CD8-positive, alpha-beta memory T cell (primary cell): ENCODE data around the gene LTF. TPM values are rescaled to one million over a fixed set of nuclear protein-coding genes. Genes with fewer than 3 reads are reported as not detected.

Experiments
- CTCF ChIA-PET: fragments of 350-600 bp; sonication (Branson Sonifier 250); formaldehyde crosslinking; loops from one replicate; lab custom pipeline; 2021; ENCODE audit warnings: antibody characterized with exemption; lab: Charles Lee
- POLR2A ChIA-PET: fragments of 350-600 bp; sonication (Branson Sonifier 250); formaldehyde crosslinking; loops from one replicate; lab custom pipeline; 2021; ENCODE audit warnings: antibody characterized with exemption; lab: Charles Lee
- DNase-seq, 5 donors: peaks; one replicate each; pipeline versions ENCODE4 v3.0.0 to v3.0.0-alpha.2; 2020 to 2022; ENCODE audit warnings: mixed read lengths in 1 of 5
- H3K27ac ChIP-seq: one replicate; pipeline ENCODE4 v1.7.0; 2013; ENCODE audit warnings: low read depth, mild to moderate bottlenecking, low read length, moderate library complexity
- H3K27me3 ChIP-seq: 2 replicates; pipeline ENCODE4 v1.7.0; 2013; ENCODE audit warnings: low read length, mild to moderate bottlenecking; ENCODE audit not compliant: insufficient read depth, poor library complexity, severe bottlenecking
- H3K36me3 ChIP-seq: 2 replicates; pipeline ENCODE4 v1.7.0; 2013; ENCODE audit warnings: mild to moderate bottlenecking, low read length, moderate library complexity; ENCODE audit not compliant: insufficient read depth
- H3K4me1 ChIP-seq: 2 replicates; pipeline ENCODE4 v1.7.0; 2013; ENCODE audit warnings: mild to moderate bottlenecking, low read length, moderate library complexity; ENCODE audit not compliant: insufficient read depth
- H3K4me3 ChIP-seq: 2 replicates; pipeline ENCODE4 v1.7.0; 2013; ENCODE audit warnings: mild to moderate bottlenecking, low read length
- H3K9me3 ChIP-seq: 2 replicates; pipeline ENCODE4 v1.7.0; 2013; ENCODE audit warnings: mild to moderate bottlenecking, low read length
- H3K27ac Mint-ChIP-seq, 8 donors: one replicate each; pipeline ENCODE4 v1.8.0; 2020 to 2021; ENCODE audit warnings: mixed read lengths in 8 of 8, mild to moderate bottlenecking in 6 of 8, inconsistent platforms in 3 of 8, moderate library complexity in 3 of 8
- H3K27me3 Mint-ChIP-seq, 2 donors: one replicate each; pipeline ENCODE4 v1.8.0; 2020 to 2021; ENCODE audit warnings: mixed read lengths in 2 of 2, mild to moderate bottlenecking in 1 of 2, moderate library complexity in 1 of 2
- H3K36me3 Mint-ChIP-seq, 3 donors: one replicate each; pipeline ENCODE4 v1.8.0; 2020 to 2021; ENCODE audit warnings: mixed read lengths in 3 of 3, inconsistent platforms in 1 of 3, mild to moderate bottlenecking in 1 of 3
- H3K4me1 Mint-ChIP-seq, 3 donors: one replicate each; pipeline ENCODE4 v1.8.0; 2020 to 2021; ENCODE audit warnings: mixed read lengths in 3 of 3, inconsistent platforms in 1 of 3, mild to moderate bottlenecking in 1 of 3
- H3K4me3 Mint-ChIP-seq, 7 donors: one replicate each; pipeline ENCODE4 v1.8.0; 2020 to 2021; ENCODE audit warnings: mixed read lengths in 7 of 7, mild to moderate bottlenecking in 6 of 7, moderate library complexity in 4 of 7, inconsistent platforms in 2 of 7
- H3K9me3 Mint-ChIP-seq, 5 donors: one replicate each; pipeline ENCODE4 v1.8.0; 2020 to 2022; ENCODE audit warnings: mixed read lengths in 5 of 5, mild to moderate bottlenecking in 3 of 5, moderate library complexity in 2 of 5, inconsistent platforms in 1 of 5
- polyA plus RNA-seq: library from polyadenylated mRNA; unstranded; fragments of 300-500 nt; fragmentation: Illumina TruSeq; gene quantifications from one replicate; pipeline ENCODE4 v1.2.3, GENCODE V29; 2021
- total RNA-seq, 2 experiments: library from RNA; stranded (reverse); gene quantifications; one replicate each; pipeline ENCODE4 v1.2.3, GENCODE V29; 2021

The LTF gene
- total RNA-seq: not detected
- not detected for polyA plus RNA-seq

DNA sequence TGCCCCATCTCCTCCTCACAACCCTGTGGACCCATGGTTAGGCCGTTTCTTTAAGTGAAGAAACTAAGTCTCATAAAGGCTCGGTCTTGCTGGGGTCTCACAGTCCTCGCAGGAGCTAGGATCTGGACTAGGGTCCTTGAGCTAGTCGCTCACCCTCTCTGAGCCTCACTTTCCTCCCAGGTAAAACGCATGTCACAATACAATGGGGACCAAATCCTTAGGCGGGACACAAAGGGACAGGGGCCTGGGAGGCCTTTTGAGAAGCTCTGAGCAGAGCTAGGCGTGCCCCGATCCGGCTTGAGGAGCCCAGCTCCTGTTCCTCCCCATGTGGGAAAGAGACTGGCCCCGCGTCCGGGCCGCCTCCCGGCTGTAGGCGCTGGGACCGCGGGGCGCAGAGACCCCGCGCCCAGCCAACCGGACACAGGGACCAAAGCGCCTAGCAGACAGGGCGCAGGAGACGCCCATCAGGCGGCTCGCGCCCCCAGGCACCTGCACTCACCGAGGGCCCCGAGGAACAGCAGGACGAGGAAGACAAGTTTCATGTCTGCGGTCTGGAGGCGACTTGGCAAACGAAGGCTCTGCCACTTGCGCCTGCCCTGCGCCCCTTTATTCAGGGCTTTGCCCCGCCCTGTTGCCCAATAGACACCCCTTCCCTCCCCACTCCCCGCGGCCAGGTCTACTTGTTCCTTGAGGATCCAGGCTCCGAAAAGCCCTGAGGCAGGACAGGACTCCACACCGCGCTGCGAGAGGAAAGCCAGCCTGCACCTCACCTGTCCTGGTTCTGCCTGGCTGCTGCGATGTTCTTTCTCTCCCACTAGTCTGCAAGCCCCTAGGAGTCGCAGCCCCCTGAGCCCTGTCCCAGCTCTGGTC lies at the start of gene LTF:
TSS of gene LTF (minus strand) at position 580 of the 870 bp plus-strand sequence. CDS start at position 542, 38 bp downstream.
- no peak within 1 kb of the TSS for H3K4me3 Mint-ChIP-seq
- H3K36me3 ChIP-seq: no peaks in the 10 kb centered on the region
- ChIA-PET CTCF (no interaction called here), POLR2A (no interaction called here)
- H3K36me3 Mint-ChIP-seq: peaks cover 0 to 4% (median 0%) of the 10 kb centered on the region in 3 donors
- peaks cover 0 to 5% (median 2%) of the 10 kb centered on the region in 5 donors for H3K9me3 Mint-ChIP-seq
- H3K27me3 ChIP-seq: peaks cover 30% of the 10 kb centered on the region
- H3K4me1 ChIP-seq: no peaks in the 10 kb centered on the region
- H3K27ac ChIP-seq: no peak within 1 kb of the TSS
- no peak for DNase-seq
- no peaks in the 10 kb centered on the region for H3K9me3 ChIP-seq
- peaks cover 0 to 4% (median 0%) of the 10 kb centered on the region in 3 donors for H3K4me1 Mint-ChIP-seq
- H3K27ac Mint-ChIP-seq: no peak within 1 kb of the TSS
- H3K27me3 Mint-ChIP-seq: peaks cover 41 to 61% of the 10 kb centered on the region in 2 donors
- H3K4me3 ChIP-seq: no peak within 1 kb of the TSS

DNA sequence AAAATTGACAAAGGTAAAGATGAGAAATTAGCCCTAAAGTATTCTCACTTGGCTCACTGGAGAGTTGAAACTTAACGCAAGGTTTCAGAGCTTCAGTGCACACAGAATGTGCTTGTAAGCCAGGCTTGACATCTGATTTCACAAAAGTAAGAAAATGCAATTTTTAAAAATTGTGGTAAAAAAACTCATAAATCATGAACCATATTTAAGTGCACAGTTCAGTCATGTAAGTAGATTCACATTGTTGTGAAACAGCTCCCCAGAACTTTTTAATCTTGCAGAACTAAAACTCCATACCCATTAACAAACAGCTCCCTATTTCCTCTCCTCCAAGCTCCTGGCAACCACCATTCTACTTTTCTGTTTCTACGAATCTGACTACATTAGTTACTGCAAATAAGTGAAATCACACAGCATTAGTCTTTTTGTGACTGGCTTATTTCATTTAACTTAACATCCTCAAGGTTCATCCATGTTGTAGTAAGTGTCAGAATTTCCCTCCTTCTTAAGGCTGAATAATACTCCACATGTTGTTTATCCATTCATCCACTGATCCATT lies 47.6 kb upstream of the LTF start:
- Histone ChIP-seq H3K4me1 (no peaks in the 10 kb centered on the region), H3K4me3 (no peak overlapping the region), H3K27me3 (no peaks in the 10 kb centered on the region), H3K27ac (no peak overlapping the region), H3K9me3 (no peaks in the 10 kb centered on the region), H3K36me3 (no peaks in the 10 kb centered on the region)
- Mint-ChIP-seq H3K9me3 (no peaks in the 10 kb centered on the region), H3K4me3 (no peak overlapping the region), H3K4me1 (peaks cover 0 to 12% (median 0%) of the 10 kb centered on the region in 3 donors), H3K27ac (peak overlapping the region in 1 of 8 donors; percentile 63), H3K27me3 (peaks cover 3 to 7% of the 10 kb centered on the region in 2 donors), H3K36me3 (peaks cover 0 to 2% (median 0%) of the 10 kb centered on the region in 3 donors)
- POLR2A ChIA-PET: no interaction called here
- CTCF ChIA-PET: interaction anchor here (0.7 kb wide), 1 partner anchor 630 kb away, joined by 3 read pairs; no protein-coding TSS in a partner anchor
- no peak for DNase-seq

DNA sequence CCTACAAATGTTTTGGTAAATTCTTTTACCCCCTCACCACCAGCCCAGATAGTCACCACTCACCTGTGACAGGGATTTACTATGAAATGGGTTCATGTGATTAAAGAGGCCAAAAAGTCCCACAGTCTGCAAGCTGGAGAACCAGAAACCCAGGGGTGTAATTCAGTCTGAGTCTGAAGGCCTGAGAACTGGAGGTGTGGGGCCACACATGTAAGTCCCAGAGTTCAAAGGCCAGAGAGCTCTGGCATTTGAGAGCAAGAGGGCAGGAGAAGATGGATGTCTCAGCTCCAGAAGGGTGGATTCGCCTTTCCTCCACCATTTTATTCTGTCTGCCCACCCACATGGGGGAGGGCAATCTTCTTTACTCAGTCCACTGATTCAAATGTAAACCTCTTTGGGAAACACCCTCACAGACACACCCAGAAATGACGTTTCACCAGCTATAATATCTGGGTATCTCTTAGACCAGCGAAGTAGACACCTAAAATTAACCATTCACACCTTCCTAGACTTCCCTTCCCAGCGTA lies 45.0 kb upstream of the LTF start:
- CTCF ChIA-PET: interaction anchor here (1.3 to 1.5 kb wide), 3 partner anchors 13 to 49 kb away, joined by 4 to 7 read pairs (median 6); partner anchors contain the start of gene RTP3
- Histone ChIP-seq H3K9me3 (no peaks in the 10 kb centered on the region), H3K36me3 (no peaks in the 10 kb centered on the region), H3K4me1 (no peaks in the 10 kb centered on the region), H3K4me3 (no peak overlapping the region), H3K27me3 (no peaks in the 10 kb centered on the region), H3K27ac (peak overlapping the region; percentile 65)
- H3K27ac Mint-ChIP-seq: no peak overlapping the region
- no peaks in the 10 kb centered on the region for H3K9me3 Mint-ChIP-seq
- no peak for DNase-seq
- H3K27me3 Mint-ChIP-seq: peaks cover 3 to 7% of the 10 kb centered on the region in 2 donors
- POLR2A ChIA-PET: no interaction called here
- H3K4me3 Mint-ChIP-seq: no peak overlapping the region
- H3K36me3 Mint-ChIP-seq: peaks cover 0 to 4% (median 0%) of the 10 kb centered on the region in 3 donors
- H3K4me1 Mint-ChIP-seq: peaks cover 4 to 12% (median 8%) of the 10 kb centered on the region in 3 donors

DNA sequence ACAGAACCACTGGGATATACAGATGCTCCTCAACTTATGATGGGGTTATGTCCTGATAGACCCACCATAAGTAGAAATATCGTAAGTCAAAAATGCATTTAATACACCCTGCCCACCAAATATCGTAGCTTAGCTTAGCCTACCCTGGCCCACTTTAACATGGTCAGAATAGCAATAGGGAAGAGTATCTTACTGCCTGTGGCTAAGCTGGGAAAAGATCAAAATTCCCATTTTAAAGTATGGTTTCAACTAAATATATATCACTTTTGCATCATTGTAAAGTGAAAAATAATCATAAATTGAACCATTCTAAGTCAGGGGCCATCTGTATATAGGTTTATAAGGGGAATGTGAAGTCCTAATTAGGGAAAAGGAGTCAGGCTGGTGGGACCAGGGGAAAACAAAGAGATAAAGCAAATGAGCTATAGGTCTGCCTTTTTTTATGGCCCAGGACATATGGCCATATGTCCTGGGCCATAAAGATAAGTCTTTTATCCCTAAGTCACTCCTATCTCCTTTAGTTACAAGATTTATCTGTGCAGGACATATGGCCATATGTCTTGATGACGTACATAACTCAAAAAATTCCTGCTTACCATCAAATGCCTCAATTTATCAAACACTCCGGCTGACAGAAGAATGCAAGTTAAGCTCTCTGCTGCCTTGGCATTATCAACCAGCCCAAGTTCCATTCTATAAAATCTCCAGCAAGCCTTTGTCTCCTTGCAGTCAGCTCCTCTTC lies 44.3 kb upstream of the LTF start:
- DNase-seq: no peak
- Mint-ChIP-seq H3K27ac (no peak overlapping the region), H3K36me3 (peaks cover 0 to 4% (median 0%) of the 10 kb centered on the region in 3 donors), H3K27me3 (peaks cover 1 to 7% of the 10 kb centered on the region in 2 donors), H3K4me3 (no peak overlapping the region), H3K4me1 (peaks cover 5 to 15% (median 11%) of the 10 kb centered on the region in 3 donors), H3K9me3 (no peaks in the 10 kb centered on the region)
- H3K4me3 ChIP-seq: no peak overlapping the region
- ChIA-PET CTCF (interaction anchor here (1.3 to 1.5 kb wide), 3 partner anchors 12 to 49 kb away, joined by 4 to 7 read pairs (median 6); partner anchors contain the start of gene RTP3), POLR2A (no interaction called here)
- H3K27me3 ChIP-seq: no peaks in the 10 kb centered on the region
- no peaks in the 10 kb centered on the region for H3K9me3 ChIP-seq
- H3K4me1 ChIP-seq: no peaks in the 10 kb centered on the region
- no peaks in the 10 kb centered on the region for H3K36me3 ChIP-seq
- peak overlapping the region; percentile 65 for H3K27ac ChIP-seq

DNA sequence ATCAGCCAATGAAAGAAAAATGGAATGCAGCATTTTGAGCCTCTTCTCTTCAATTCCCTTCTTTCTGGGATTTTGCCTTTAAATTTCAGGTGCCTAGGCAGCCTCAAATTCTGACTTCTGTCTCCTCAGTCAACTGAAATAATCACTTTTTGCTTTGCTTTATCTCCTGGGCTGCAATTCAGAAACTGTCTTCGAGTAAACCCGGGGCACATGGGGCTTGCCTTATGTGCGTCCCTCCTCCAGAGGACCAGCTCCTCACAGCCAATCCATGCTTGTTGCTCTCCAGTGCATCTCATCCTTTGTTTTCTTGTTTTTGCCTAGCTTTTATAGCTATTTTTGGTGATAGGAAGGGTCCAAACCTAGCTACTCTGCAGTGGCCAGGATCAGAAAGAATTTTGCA lies 41.8 kb upstream of the LTF start:
- CTCF ChIA-PET: interaction anchor here (1.1 kb wide), 1 partner anchor 52 kb away, joined by 3 read pairs; no protein-coding TSS in a partner anchor
- H3K4me3 Mint-ChIP-seq: no peak overlapping the region

DNA sequence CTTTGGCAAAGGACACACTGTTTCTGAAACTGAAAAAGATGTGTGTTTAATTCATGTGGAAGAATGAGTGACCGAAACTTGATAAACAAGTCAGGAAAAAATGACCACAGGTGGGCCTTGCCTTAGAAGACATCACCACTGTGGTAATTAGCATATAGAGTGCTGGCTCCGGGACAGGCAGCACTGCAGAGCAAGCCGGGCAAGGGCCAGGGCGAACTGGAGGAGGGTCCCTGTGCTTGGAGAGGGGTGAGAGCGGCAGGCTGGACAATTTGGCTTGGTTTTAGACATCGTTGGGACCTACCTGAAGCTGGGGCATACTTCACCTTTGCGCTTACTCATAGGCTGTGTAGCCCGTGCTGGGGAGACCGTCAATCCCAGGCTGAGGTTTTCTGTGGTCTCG lies 41.2 kb upstream of the LTF start:
- DNase-seq: no peak
- H3K4me3 Mint-ChIP-seq: no peak overlapping the region
- Histone ChIP-seq H3K36me3 (no peaks in the 10 kb centered on the region), H3K4me3 (no peak overlapping the region), H3K9me3 (no peaks in the 10 kb centered on the region), H3K27me3 (no peaks in the 10 kb centered on the region), H3K4me1 (no peaks in the 10 kb centered on the region), H3K27ac (no peak overlapping the region)
- H3K27ac Mint-ChIP-seq: peak overlapping the region in 1 of 8 donors; percentile 11
- H3K36me3 Mint-ChIP-seq: peaks cover 0 to 4% (median 0%) of the 10 kb centered on the region in 3 donors
- peaks cover 0 to 7% of the 10 kb centered on the region in 2 donors for H3K27me3 Mint-ChIP-seq
- no peaks in the 10 kb centered on the region for H3K9me3 Mint-ChIP-seq
- peaks cover 7 to 21% (median 21%) of the 10 kb centered on the region in 3 donors for H3K4me1 Mint-ChIP-seq
- POLR2A ChIA-PET: no interaction called here
- CTCF ChIA-PET: interaction anchor here (1.0 to 1.1 kb wide), 2 partner anchors 52 to 55 kb away, joined by 3 read pairs; no protein-coding TSS in a partner anchor

More for the DNA sequence above, 41.8 kb upstream of the LTF start:
- H3K36me3 Mint-ChIP-seq: peaks cover 0 to 4% (median 0%) of the 10 kb centered on the region in 3 donors
- peaks cover 1 to 7% of the 10 kb centered on the region in 2 donors for H3K27me3 Mint-ChIP-seq
- Histone ChIP-seq H3K4me1 (no peaks in the 10 kb centered on the region), H3K27me3 (no peaks in the 10 kb centered on the region), H3K27ac (no peak overlapping the region), H3K4me3 (no peak overlapping the region), H3K9me3 (no peaks in the 10 kb centered on the region), H3K36me3 (no peaks in the 10 kb centered on the region)
- no peak for DNase-seq
- H3K9me3 Mint-ChIP-seq: no peaks in the 10 kb centered on the region
- peaks cover 7 to 21% (median 18%) of the 10 kb centered on the region in 3 donors for H3K4me1 Mint-ChIP-seq
- no peak overlapping the region for H3K27ac Mint-ChIP-seq
- POLR2A ChIA-PET: no interaction called here

DNA sequence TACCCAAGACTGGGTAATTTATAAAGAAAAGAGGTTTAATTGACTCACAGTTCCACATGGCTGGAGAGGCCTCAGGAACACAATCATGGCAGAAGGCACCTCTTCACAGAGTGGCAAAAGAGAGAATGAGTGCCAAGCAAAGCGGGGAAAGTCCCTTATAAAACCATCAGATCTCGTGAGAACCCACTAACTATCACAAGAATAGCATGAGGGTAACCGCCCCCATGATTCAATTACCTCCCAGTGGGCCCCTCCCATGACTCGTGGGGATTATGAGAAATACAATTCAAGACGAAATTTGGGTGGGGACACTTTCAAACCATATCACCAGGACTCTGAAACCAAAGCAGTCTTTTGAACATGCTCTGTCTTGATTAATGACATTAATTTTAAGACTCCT lies 40.1 kb upstream of the LTF start:
- Mint-ChIP-seq H3K4me3 (no peak overlapping the region), H3K27ac (no peak overlapping the region), H3K9me3 (no peaks in the 10 kb centered on the region), H3K27me3 (peaks cover 0 to 7% of the 10 kb centered on the region in 2 donors), H3K36me3 (peaks cover 0 to 4% (median 0%) of the 10 kb centered on the region in 3 donors), H3K4me1 (peaks cover 7 to 21% (median 18%) of the 10 kb centered on the region in 3 donors)
- no peak overlapping the region for H3K4me3 ChIP-seq
- no peaks in the 10 kb centered on the region for H3K36me3 ChIP-seq
- no peaks in the 10 kb centered on the region for H3K27me3 ChIP-seq
- no peaks in the 10 kb centered on the region for H3K9me3 ChIP-seq
- POLR2A ChIA-PET: no interaction called here
- CTCF ChIA-PET: no interaction called here
- no peak overlapping the region for H3K27ac ChIP-seq
- DNase-seq: peak in 1 of 5 donors; percentile 3
- H3K4me1 ChIP-seq: no peaks in the 10 kb centered on the region
